Measurements from ENCODE around the gene TRIP10. TPM values are rescaled to one million over a fixed set of nuclear protein-coding genes. Genes with fewer than 3 reads are reported as not detected.

TRIP10 gene
- total and polyA plus RNA-seq, 2 of the 4 experiments (the other 2 are of a cell fraction): 39.1 to 47.0 TPM

GRCh38 chr19:6719540-6719861 is 20.0 kb upstream of the TRIP10 start:
- H3K4ac ChIP-seq (ENCODE audit: low read depth, low read length): no peak overlapping the region
- 100% methylated on average over 1 to 3 of the region's 6 CpGs for WGBS, 2 experiments (ENCODE audit: extremely low coverage in 2 of 2, insufficient read length in 1 of 2)
- no peak overlapping the region for H2AK5ac ChIP-seq (ENCODE audit: low read depth, low read length)
- no peak overlapping the region for H2AK9ac ChIP-seq (replicated peaks; ENCODE audit: low read depth, low read length, poor library complexity)
- no peak overlapping the region for H4K5ac ChIP-seq (ENCODE audit: low read depth, low read length)
- no peak overlapping the region for H2AFZ ChIP-seq (replicated peaks; ENCODE audit: low read length, poor library complexity)
- H3K36me3 ChIP-seq (ENCODE audit: control insufficient read depth, insufficient read depth, low read length): peaks cover 4% of the 10 kb centered on the region; the same call in 1 of the 2 replicates
- no peaks in the 10 kb centered on the region for H3K9me1 ChIP-seq (ENCODE audit: insufficient read depth, low read length)
- no peak overlapping the region for H4K8ac ChIP-seq (ENCODE audit: low read depth in 2 of 2, low read length in 2 of 2)
- ChIA-PET CTCF (no interaction called here), POLR2A (ENCODE audit: unreplicated experiment) (no interaction called here)
- H3K23ac ChIP-seq (ENCODE audit: low read depth, low read length): no peak overlapping the region
- H3K4me3 ChIP-seq (ENCODE audit: insufficient read depth, low read depth, low read length): no peak overlapping the region
- H2BK5ac ChIP-seq (ENCODE audit: low read depth, low read length, poor library complexity, severe bottlenecking): no peak overlapping the region
- H4K91ac ChIP-seq (ENCODE audit: insufficient read depth, low read depth, low read length): no peak overlapping the region
- H3K27ac ChIP-seq (ENCODE audit: insufficient read depth, low read length): no peak overlapping the region
- H3K9ac ChIP-seq (ENCODE audit: low read depth, low read length): no peak overlapping the region
- in situ Hi-C loops (cut with MboI; ENCODE audit: low sequenced_read_pairs): no loop called here
- TF ChIP-seq NFE2L2 (IDR thresholded peaks at IDR 0.05; ENCODE audit: low read depth, low read length): no peak
- no peak for TF ChIP-seq BHLHE40 (IDR thresholded peaks at IDR 0.05; ENCODE audit: low read depth, low read length)
- TF ChIP-seq CHD1 (IDR thresholded peaks at IDR 0.05; ENCODE audit: low read depth, low read length): no peak
- no peak for TF ChIP-seq MAZ (IDR thresholded peaks at IDR 0.05; ENCODE audit: borderline replicate concordance, low read depth, low read length)
- TF ChIP-seq CEBPB (IDR thresholded peaks at IDR 0.05; ENCODE audit: low read depth, low read length): no peak
- no peak for TF ChIP-seq SMC3 (IDR thresholded peaks at IDR 0.05; ENCODE audit: low read depth, low read length)
- no peak for TF ChIP-seq ELK1 (IDR thresholded peaks at IDR 0.05; ENCODE audit: borderline replicate concordance, low read depth, low read length)
- no peak for TF ChIP-seq RAD21 (IDR thresholded peaks at IDR 0.05; ENCODE audit: low read length)
- no peak for TF ChIP-seq RFX5 (IDR thresholded peaks at IDR 0.05; ENCODE audit: low read depth, low read length)
- no peak for TF ChIP-seq FOS (IDR thresholded peaks at IDR 0.05; ENCODE audit: low read depth, low read length)
- TF ChIP-seq MXI1 (IDR thresholded peaks at IDR 0.05; ENCODE audit: borderline replicate concordance, low read depth, low read length): no peak
- H4K20me1 ChIP-seq (ENCODE audit: insufficient read depth, low read length): no peaks in the 10 kb centered on the region
- no peak overlapping the region for H2BK20ac ChIP-seq (ENCODE audit: low read depth, low read length)
- no peaks in the 10 kb centered on the region for H3K9me3 ChIP-seq (ENCODE audit: control insufficient read depth, insufficient read depth, low read length)
- dilution Hi-C loops (cut with HindIII; ENCODE audit: low sequenced_read_pairs, unreplicated experiment): no loop called here
- H2BK120ac ChIP-seq (ENCODE audit: low read depth, low read length): no peak overlapping the region
- intact Hi-C loops (cut with micrococcal nuclease): no loop called here
- H3K56ac ChIP-seq (ENCODE audit: extremely low read depth, insufficient read depth, low read length): no peak overlapping the region
- no peak for ATAC-seq (ENCODE audit: low read depth)
- DNase-seq: no peak
- no peak overlapping the region for H3K4me2 ChIP-seq (ENCODE audit: low read depth, low read length)
- peaks cover 2% of the 10 kb centered on the region; the same call in 1 of the 2 replicates for H3K4me1 ChIP-seq (ENCODE audit: control insufficient read depth, insufficient read depth, low read length)
- no peak overlapping the region for H2BK15ac ChIP-seq (ENCODE audit: low read depth, low read length)
- no peaks in the 10 kb centered on the region for H3K27me3 ChIP-seq (ENCODE audit: control insufficient read depth, insufficient read depth, low read length)
- no peak overlapping the region for H3K18ac ChIP-seq (ENCODE audit: low read depth, low read length)
- no peak overlapping the region for H3K14ac ChIP-seq (replicated peaks; ENCODE audit: low read depth, low read length)
- no TSS peak for BruUV-seq (replicated peaks)
- H3K79me1 ChIP-seq (ENCODE audit: low read depth in 1 of 2, low read length in 2 of 2): no peaks in the 10 kb centered on the region
